Ovary (tissue), 9 donors: ENCODE results near the gene MAD1L1. TPM values are rescaled to one million over a fixed set of nuclear protein-coding genes. Genes with fewer than 3 reads are reported as not detected.
A peak's percentile ranks its signal among the peaks of the same experiment; 100 is the strongest.

ENCODE experiments used
- DNase-seq, 5 donors: peaks; one replicate each; pipeline ENCODE4 v3.0.0-alpha.2; 2019 to 2020
- H3K27ac ChIP-seq, 2 donors: fragments of 200-600 bp; one replicate each; pipeline versions ENCODE4 v1.5.1 to v1.8.0; 2019 to 2022
- H3K27me3 ChIP-seq: fragments of 200-600 bp; one replicate; pipeline ENCODE4 v1.8.0; 2022
- H3K36me3 ChIP-seq: fragments of 200-600 bp; sonication (generic); one replicate; pipeline ENCODE4 v1.5.1; 2019
- H3K4me1 ChIP-seq: one replicate; pipeline ENCODE4 v1.8.1; 2013; ENCODE audit warnings: mild to moderate bottlenecking, moderate library complexity; ENCODE audit not compliant: insufficient read depth
- H3K4me3 ChIP-seq: fragments of 200-600 bp; sonication (generic); one replicate; pipeline ENCODE4 v1.5.1; 2017
- H3K9me3 ChIP-seq, 2 donors: fragments of 200-600 bp in 1 of 2; sonication (generic) in 1 of 2; one replicate each; pipeline versions ENCODE4 v1.5.1 to v1.8.1; 2013 to 2019; ENCODE audit warnings: mild to moderate bottlenecking in 1 of 2, moderate library complexity in 1 of 2
- EP300 ChIP-seq: sonication (generic); formaldehyde crosslinking; IDR thresholded peaks from one replicate; pipeline ENCODE4 v1.6.1; 2017; ENCODE audit warnings: antibody characterized with exemption
- POLR2A ChIP-seq: fragments of 450-650 bp; IDR thresholded peaks from one replicate; pipeline ENCODE4 v1.6.1; 2017; ENCODE audit warnings: antibody characterized with exemption, mild to moderate bottlenecking, moderate library complexity
- WGBS, 3 donors: extraction: QIAGEN DNeasy Blood & Tissue Kit in 1 of 3; methylation state at CpG; one replicate each; pipeline versions ENCODE4 v1.1.5 to v1.1.7; 2013 to 2017; 5-methylcytosine and 5-hydroxymethylcytosine counted together
- intact Hi-C, 4 donors: fragments of 100-400 bp; cut with DNase I; formaldehyde crosslinking; loops; one replicate each; pipeline versions ENCODE4 v1.11.0 to v1.15.1; 2022 to 2023
- polyA plus RNA-seq, 2 donors: library from polyadenylated mRNA; stranded (reverse); fragments of 200-250 nt in 1 of 2; fragments of 350-450 nt in 1 of 2; fragmentation: Illumina TruSeq in 1 of 2; extraction: RNeasy Lipid Tissue Mini Kit (QIAGEN cat#74804) in 1 of 2; gene quantifications; one replicate each; pipeline ENCODE4 v1.2.3, GENCODE V29; 2013 to 2014
- total RNA-seq, 7 donors: library from RNA; depleted of rRNA in 2 of 7; stranded (reverse); fragments of >200 nt in 2 of 7; fragmentation: NEBNext Ultra II Directional in 3 of 7; extraction: Animal tissue kit (Norgen Biotek cat#: 25700) in 3 of 7; gene quantifications; one replicate each; pipeline versions ENCODE4 v1.1.0 to v1.2.4, GENCODE V29; 2016 to 2023
- TF ChIP-seq, protein P1 (sequence below), 3 donors: fragments of 450-650 bp in 2 of 3; fragments of 200-600 bp in 1 of 3; IDR thresholded peaks; one replicate each; pipeline versions ENCODE4 v1.5.1 to v1.8.0; 2016 to 2022; ENCODE audit warnings: antibody characterized with exemption in 3 of 3, mild to moderate bottlenecking in 1 of 3
- donor health status: DM: no; HTN: no; CAD: no; lungs with moderate emphysema.
- donor health status: DM: no; HTN: no; CAD: no.
- donor health status: Bipolar disorder and iron deficiency.
- donor health status: DM: yes; HTN: yes; CAD: no.
- donor health status: DM: no; HTN: no; CAD: no.
- donor health status: DM: yes; HTN: yes; CAD: no.

The MAD1L1 gene
- total and polyA plus RNA-seq, 9 donors, result 5.9 to 36.6 (median 22.8) TPM

GRCh38 chr7:2049782-2050510 is 182.8 kb downstream of the MAD1L1 start:
- H3K27ac ChIP-seq, result no peak overlapping the region
- H3K27me3 ChIP-seq, result no peaks in the 10 kb centered on the region
- DNase-seq, result no peak
- intact Hi-C loops, result no loop called here
- H3K4me1 ChIP-seq, result no peaks in the 10 kb centered on the region
- 87 to 92% (median 88%) methylated on average over 28 to 37 of the region's 37 CpGs for WGBS, 3 donors
- H3K9me3 ChIP-seq, result no peaks in the 10 kb centered on the region
- H3K36me3 ChIP-seq, result no peaks in the 10 kb centered on the region
- TF ChIP-seq, protein P1, sequence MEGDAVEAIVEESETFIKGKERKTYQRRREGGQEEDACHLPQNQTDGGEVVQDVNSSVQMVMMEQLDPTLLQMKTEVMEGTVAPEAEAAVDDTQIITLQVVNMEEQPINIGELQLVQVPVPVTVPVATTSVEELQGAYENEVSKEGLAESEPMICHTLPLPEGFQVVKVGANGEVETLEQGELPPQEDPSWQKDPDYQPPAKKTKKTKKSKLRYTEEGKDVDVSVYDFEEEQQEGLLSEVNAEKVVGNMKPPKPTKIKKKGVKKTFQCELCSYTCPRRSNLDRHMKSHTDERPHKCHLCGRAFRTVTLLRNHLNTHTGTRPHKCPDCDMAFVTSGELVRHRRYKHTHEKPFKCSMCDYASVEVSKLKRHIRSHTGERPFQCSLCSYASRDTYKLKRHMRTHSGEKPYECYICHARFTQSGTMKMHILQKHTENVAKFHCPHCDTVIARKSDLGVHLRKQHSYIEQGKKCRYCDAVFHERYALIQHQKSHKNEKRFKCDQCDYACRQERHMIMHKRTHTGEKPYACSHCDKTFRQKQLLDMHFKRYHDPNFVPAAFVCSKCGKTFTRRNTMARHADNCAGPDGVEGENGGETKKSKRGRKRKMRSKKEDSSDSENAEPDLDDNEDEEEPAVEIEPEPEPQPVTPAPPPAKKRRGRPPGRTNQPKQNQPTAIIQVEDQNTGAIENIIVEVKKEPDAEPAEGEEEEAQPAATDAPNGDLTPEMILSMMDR (IDR thresholded peaks at IDR 0.05), result no peak
- TF ChIP-seq EP300 (no peak), POLR2A (no peak)
- H3K4me3 ChIP-seq, result no peak overlapping the region

- TF ChIP-seq, protein P1 (IDR thresholded peaks at IDR 0.05), result no peak
- no peak for TF ChIP-seq POLR2A
- no peak for TF ChIP-seq EP300
- intact Hi-C loops, result no loop called here
- Histone ChIP-seq H3K27me3 (no peaks in the 10 kb centered on the region), H3K9me3 (no peaks in the 10 kb centered on the region), H3K36me3 (no peaks in the 10 kb centered on the region), H3K4me3 (no peak overlapping the region), H3K27ac (no peak overlapping the region), H3K4me1 (no peaks in the 10 kb centered on the region)
- 86 to 93% (median 87%) methylated on average over 15 of the region's 15 CpGs for WGBS, 3 donors
- no peak for DNase-seq
These were observed 183.5 kb downstream of the MAD1L1 start for GRCh38 chr7:2049111-2049781.

DNA sequence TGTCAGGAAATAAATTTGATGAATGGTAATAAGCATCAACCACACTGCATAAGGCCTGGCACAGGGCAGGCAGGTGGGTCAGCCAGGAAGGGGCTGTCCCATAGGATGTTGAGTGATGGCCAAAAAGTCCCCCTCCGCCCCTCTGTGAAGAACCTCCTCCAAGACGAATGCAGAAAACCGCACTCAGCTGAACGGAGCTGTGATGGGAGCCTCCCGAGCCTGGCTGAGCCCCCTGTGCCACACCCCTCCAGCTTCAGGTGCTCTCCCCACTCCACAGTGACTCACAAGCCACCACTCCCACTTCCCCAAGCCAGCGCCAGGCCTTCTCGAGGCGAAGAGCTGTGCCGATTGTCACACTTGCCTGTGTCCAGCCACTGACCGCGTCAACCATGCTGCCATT is 184.2 kb downstream of the MAD1L1 start:
- Histone ChIP-seq H3K4me1 (no peaks in the 10 kb centered on the region), H3K4me3 (no peak overlapping the region), H3K27ac (no peak overlapping the region), H3K9me3 (no peaks in the 10 kb centered on the region), H3K27me3 (no peaks in the 10 kb centered on the region), H3K36me3 (no peaks in the 10 kb centered on the region)
- WGBS, 3 donors, result 90 to 97% (median 95%) methylated on average over 11 of the region's 11 CpGs
- TF ChIP-seq POLR2A (no peak), EP300 (no peak)
- TF ChIP-seq, protein P1 (IDR thresholded peaks at IDR 0.05), result no peak
- DNase-seq, result peak in 1 of 5 donors; percentile 12
- intact Hi-C loops, result no loop called here

GRCh38 chr7:2048006-2048405 is 184.7 kb downstream of the MAD1L1 start:
- 94 to 96% (median 96%) methylated on average over 17 of the region's 17 CpGs for WGBS, 3 donors
- H3K36me3 ChIP-seq, result no peaks in the 10 kb centered on the region
- H3K4me1 ChIP-seq, result no peaks in the 10 kb centered on the region
- H3K9me3 ChIP-seq, result no peaks in the 10 kb centered on the region
- intact Hi-C loops, result no loop called here
- TF ChIP-seq, protein P1 (IDR thresholded peaks at IDR 0.05), result no peak
- TF ChIP-seq POLR2A (no peak), EP300 (no peak)
- no peak overlapping the region for H3K27ac ChIP-seq
- no peaks in the 10 kb centered on the region for H3K27me3 ChIP-seq
- H3K4me3 ChIP-seq, result no peak overlapping the region
- peak in 1 of 5 donors; percentile 8 for DNase-seq
